Transverse colon (tissue), 4 donors: ENCODE measurements around the gene SCEL. TPM values are rescaled to one million over a fixed set of nuclear protein-coding genes. Genes with fewer than 3 reads are reported as not detected.

Experiments
- DNase-seq: peaks from one replicate; pipeline ENCODE4 v3.0.0-alpha.2; 2019
- H3K27ac ChIP-seq, 4 donors: fragments of 200-600 bp; sonication (generic); 2 replicates each; pipeline ENCODE4 v1.5.1; 2016 to 2018; ENCODE audit warnings: inconsistent platforms in 4 of 4
- H3K27me3 ChIP-seq: fragments of 200-600 bp; sonication (generic); 2 replicates; pipeline ENCODE4 v1.5.1; 2017; ENCODE audit warnings: inconsistent platforms
- H3K36me3 ChIP-seq, 4 donors: fragments of 200-600 bp; sonication (generic); 2 replicates each; pipeline ENCODE4 v1.5.1; 2017 to 2019; ENCODE audit warnings: inconsistent platforms in 4 of 4
- H3K4me1 ChIP-seq, 4 donors: fragments of 200-600 bp; sonication (generic); 2 replicates each; pipeline ENCODE4 v1.5.1; 2017 to 2020; ENCODE audit warnings: inconsistent platforms in 4 of 4
- H3K4me3 ChIP-seq, 4 donors: fragments of 200-600 bp; sonication (generic); 1 replicate in 1 of 4; 2 replicates in 3 of 4; pipeline versions ENCODE4 v1.5.1 to v1.6.1; 2017 to 2019; ENCODE audit warnings: inconsistent platforms in 4 of 4
- H3K9me3 ChIP-seq, 2 donors: fragments of 200-600 bp; sonication (generic); 2 replicates each; pipeline ENCODE4 v1.5.1; 2017 to 2019; ENCODE audit warnings: inconsistent platforms in 2 of 2
- EP300 ChIP-seq: sonication (generic); formaldehyde crosslinking; IDR thresholded peaks from one replicate; pipeline ENCODE4 v1.6.1; 2017; ENCODE audit warnings: antibody characterized with exemption, low read depth
- POLR2A ChIP-seq: fragments of 450-650 bp; IDR thresholded peaks from one replicate; pipeline ENCODE4 v1.6.1; 2016; ENCODE audit warnings: antibody characterized with exemption, mild to moderate bottlenecking, moderate library complexity
- POLR2AphosphoS5 ChIP-seq, 3 donors: sonication (generic); formaldehyde crosslinking; IDR thresholded peaks; one replicate each; pipeline ENCODE4 v1.6.1; 2016; ENCODE audit warnings: antibody characterized with exemption in 3 of 3
- WGBS, 2 donors: methylation state at CpG; one replicate each; pipeline ENCODE4 v1.1.5; 2018; ENCODE audit warnings: low coverage in 1 of 2; 5-methylcytosine and 5-hydroxymethylcytosine counted together
- in situ Hi-C, 4 donors: fragments of 200-750 bp; cut with MboI; loops; one replicate each; pipeline versions ENCODE4 v1.15.0 to v1.15.1; 2017; ENCODE audit warnings: low sequenced_read_pairs in 3 of 4, low pct_ligation_motif_present in 1 of 4, low pct_unique_long_range_greater_than_20kb in 1 of 4
- intact Hi-C: fragments of 100-400 bp; cut with DNase I; formaldehyde crosslinking; loops from one replicate; pipeline ENCODE4 v1.15.1; 2023; ENCODE audit warnings: low total_unique reads
- total RNA-seq, 4 donors: library from RNA; depleted of rRNA; stranded (reverse); fragments of >200 nt; gene quantifications; one replicate each; pipeline ENCODE4 v1.1.0, GENCODE V29; 2016
- TF ChIP-seq, protein P1 (sequence below), 5 experiments: fragments of 200-600 bp in 3 of 5; fragments of 450-650 bp in 2 of 5; sonication (generic) in 3 of 5; IDR thresholded peaks; 1 replicate in 2 of 5; 2 replicates in 3 of 5; pipeline ENCODE4 v1.5.1; 2016 to 2017; ENCODE audit warnings: antibody characterized with exemption in 5 of 5, inconsistent platforms in 3 of 5, mild to moderate bottlenecking in 2 of 5, moderate library complexity in 1 of 5

SCEL gene
- total RNA-seq, 4 donors from 2014 or later: 0.32 to 0.96 TPM; not detected in 2

- intact Hi-C loops (no loop called here), in situ Hi-C loops (no loop called here)
These were observed 38.2 kb upstream of the SCEL start for GRCh38 chr13:77497350-77497749.

DNA sequence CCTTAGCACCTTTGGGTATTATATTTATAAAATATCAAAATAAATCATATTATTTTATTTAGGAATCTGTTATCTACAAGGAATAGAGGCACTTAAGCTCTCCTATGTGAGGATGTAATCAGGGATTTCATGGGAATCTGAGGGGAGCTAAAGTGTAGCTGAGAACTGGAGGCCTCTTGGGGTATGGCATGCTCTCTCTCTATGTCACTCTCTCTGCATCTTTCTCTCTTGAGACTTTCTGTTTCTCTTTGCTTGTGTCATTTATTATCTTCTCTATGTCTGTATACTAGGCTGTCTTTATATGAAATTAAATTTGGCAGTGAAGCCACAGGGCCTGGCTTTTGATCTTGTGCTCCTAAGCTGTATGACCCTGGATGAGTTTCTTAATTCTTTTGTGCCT, 37.7 kb upstream of the SCEL start:
- H3K4me3 ChIP-seq: no peak overlapping the region
- H3K27me3 ChIP-seq: no peaks in the 10 kb centered on the region
- in situ Hi-C loops: no loop called here
- no peaks in the 10 kb centered on the region for H3K9me3 ChIP-seq
- TF ChIP-seq, protein P1, sequence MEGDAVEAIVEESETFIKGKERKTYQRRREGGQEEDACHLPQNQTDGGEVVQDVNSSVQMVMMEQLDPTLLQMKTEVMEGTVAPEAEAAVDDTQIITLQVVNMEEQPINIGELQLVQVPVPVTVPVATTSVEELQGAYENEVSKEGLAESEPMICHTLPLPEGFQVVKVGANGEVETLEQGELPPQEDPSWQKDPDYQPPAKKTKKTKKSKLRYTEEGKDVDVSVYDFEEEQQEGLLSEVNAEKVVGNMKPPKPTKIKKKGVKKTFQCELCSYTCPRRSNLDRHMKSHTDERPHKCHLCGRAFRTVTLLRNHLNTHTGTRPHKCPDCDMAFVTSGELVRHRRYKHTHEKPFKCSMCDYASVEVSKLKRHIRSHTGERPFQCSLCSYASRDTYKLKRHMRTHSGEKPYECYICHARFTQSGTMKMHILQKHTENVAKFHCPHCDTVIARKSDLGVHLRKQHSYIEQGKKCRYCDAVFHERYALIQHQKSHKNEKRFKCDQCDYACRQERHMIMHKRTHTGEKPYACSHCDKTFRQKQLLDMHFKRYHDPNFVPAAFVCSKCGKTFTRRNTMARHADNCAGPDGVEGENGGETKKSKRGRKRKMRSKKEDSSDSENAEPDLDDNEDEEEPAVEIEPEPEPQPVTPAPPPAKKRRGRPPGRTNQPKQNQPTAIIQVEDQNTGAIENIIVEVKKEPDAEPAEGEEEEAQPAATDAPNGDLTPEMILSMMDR (IDR thresholded peaks at IDR 0.05): no peak
- H3K36me3 ChIP-seq: no peaks in the 10 kb centered on the region
- H3K27ac ChIP-seq: no peak overlapping the region
- DNase-seq: no peak
- intact Hi-C loops: no loop called here
- no peaks in the 10 kb centered on the region for H3K4me1 ChIP-seq

More at GRCh38 chr13:77497350-77497749, 38.2 kb upstream of the SCEL start:
- Histone ChIP-seq H3K36me3 (no peaks in the 10 kb centered on the region), H3K4me1 (no peaks in the 10 kb centered on the region), H3K27ac (no peak overlapping the region), H3K27me3 (no peaks in the 10 kb centered on the region), H3K4me3 (no peak overlapping the region), H3K9me3 (no peaks in the 10 kb centered on the region)
- DNase-seq: no peak
- TF ChIP-seq, protein P1 (IDR thresholded peaks at IDR 0.05): no peak
- TF ChIP-seq POLR2AphosphoS5 (IDR thresholded peaks at IDR 0.05) (no peak), EP300 (no peak), POLR2A (no peak)
- WGBS, 2 donors: 63 to 70% methylated on average over 3 of the region's 3 CpGs

DNA sequence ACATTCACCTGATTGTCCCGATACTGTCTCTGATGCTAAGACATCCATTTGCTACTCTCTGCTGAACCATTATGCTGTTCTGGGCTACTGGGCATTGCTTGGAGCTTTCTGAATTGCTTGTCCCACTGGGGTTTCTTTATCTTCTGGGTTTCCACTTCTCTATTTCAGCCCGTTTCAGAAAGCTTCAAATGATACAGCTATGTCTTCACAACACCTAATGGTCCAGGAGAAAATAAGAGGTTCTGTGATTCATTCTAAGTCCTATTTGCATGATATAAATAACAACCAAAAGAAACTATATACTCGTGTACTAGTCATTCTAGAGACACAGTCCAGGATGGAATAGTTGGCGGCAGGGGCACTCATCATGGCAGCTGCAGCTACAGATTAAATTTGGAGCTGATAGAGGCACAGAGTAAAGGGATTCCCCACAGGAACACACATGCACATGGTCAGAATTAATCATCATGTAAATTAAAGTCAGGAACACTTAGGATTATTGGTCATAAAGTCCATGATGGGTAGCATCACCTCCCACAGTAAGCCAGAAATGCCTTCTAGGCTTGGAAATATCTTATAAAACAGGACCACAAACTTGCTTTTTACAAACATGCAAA, 33.3 kb upstream of the SCEL start:
- no peak overlapping the region for H3K4me3 ChIP-seq
- DNase-seq: no peak
- H3K9me3 ChIP-seq: no peaks in the 10 kb centered on the region
- intact Hi-C loops (no loop called here), in situ Hi-C loops (no loop called here)
- no peaks in the 10 kb centered on the region for H3K4me1 ChIP-seq
- no peaks in the 10 kb centered on the region for H3K27me3 ChIP-seq
- H3K27ac ChIP-seq: no peak overlapping the region
- no peak for TF ChIP-seq EP300
- TF ChIP-seq, protein P1 (IDR thresholded peaks at IDR 0.05): no peak
- TF ChIP-seq POLR2A: no peak
- TF ChIP-seq POLR2AphosphoS5 (IDR thresholded peaks at IDR 0.05): no peak
- no peaks in the 10 kb centered on the region for H3K36me3 ChIP-seq
- 75 to 78% methylated on average over 4 of the region's 4 CpGs for WGBS, 2 donors

DNA sequence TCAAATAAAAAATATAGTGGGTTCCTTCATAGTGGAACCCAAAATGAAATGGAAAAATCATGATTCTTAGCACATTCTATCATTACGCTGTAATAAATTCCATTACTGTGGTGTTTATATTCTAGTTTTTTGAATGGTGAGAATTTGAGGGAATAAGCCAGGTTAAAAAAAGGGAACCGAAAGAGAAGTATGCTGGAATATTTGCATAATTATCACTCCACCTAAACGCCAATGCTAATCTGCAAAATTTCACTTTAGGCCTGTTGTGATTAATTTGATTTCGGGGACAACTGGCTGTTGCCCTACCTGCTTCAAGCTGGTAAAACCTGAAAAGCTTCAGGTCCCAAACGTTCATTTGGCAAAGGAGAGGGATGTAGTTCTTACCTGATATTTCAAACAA, 32.1 kb upstream of the SCEL start:
- 55 to 77% methylated on average over 5 of the region's 5 CpGs for WGBS, 2 donors
- Histone ChIP-seq H3K4me3 (no peak overlapping the region), H3K9me3 (no peaks in the 10 kb centered on the region), H3K4me1 (no peaks in the 10 kb centered on the region), H3K27ac (no peak overlapping the region), H3K36me3 (no peaks in the 10 kb centered on the region), H3K27me3 (no peaks in the 10 kb centered on the region)
- intact Hi-C loops (no loop called here), in situ Hi-C loops (no loop called here)
- TF ChIP-seq, protein P1 (IDR thresholded peaks at IDR 0.05): no peak
- no peak for TF ChIP-seq POLR2A
- TF ChIP-seq POLR2AphosphoS5 (IDR thresholded peaks at IDR 0.05): no peak
- TF ChIP-seq EP300: no peak
- no peak for DNase-seq
